Stimulated activated CD8-positive, alpha-beta memory T cell treated with anti-CD3 and anti-CD28 coated beads, Interleukin-4, amount 100 ng/mL, for 48 hours (primary cell): ENCODE data around the gene PRR7.

Experiments used
- DNase-seq: peaks from one replicate; pipeline ENCODE4 v3.0.0-alpha.2; 2020

Gene PRR7

GRCh38 chr5:177437623-177438022 is 9.0 kb upstream of the PRR7 start:
- DNase-seq: no peak

GRCh38 chr5:177438468-177438867 is 8.1 kb upstream of the PRR7 start:
- DNase-seq: no peak

GRCh38 chr5:177439518-177440053 is 7.0 kb upstream of the PRR7 start:
- DNase-seq: no peak

- DNase-seq: no peak
Observed at GRCh38 chr5:177440211-177440989, 6.2 kb upstream of the PRR7 start.

- DNase-seq: no peak
Observed at GRCh38 chr5:177440990-177441780, 5.4 kb upstream of the PRR7 start.

- DNase-seq: no peak
Observed at GRCh38 chr5:177442066-177442826, 4.4 kb upstream of the PRR7 start.

- no peak for DNase-seq
Observed at GRCh38 chr5:177443144-177443983, 3.2 kb upstream of the PRR7 start.

GRCh38 chr5:177444106-177445051 is 2.2 kb upstream of the PRR7 start:
- DNase-seq: no peak

- no peak for DNase-seq
Observed at GRCh38 chr5:177445052-177445916, 1.3 kb upstream of the PRR7 start.

- DNase-seq: no peak
Observed at GRCh38 chr5:177445917-177446199, 756 bp upstream of the PRR7 start.

GRCh38 chr5:177447066-177447610 is 524 bp downstream of the PRR7 start:
- DNase-seq: peak; percentile 79

GRCh38 chr5:177447611-177448243 is 1.1 kb downstream of the PRR7 start:
- no peak for DNase-seq

GRCh38 chr5:177448244-177448950 is 1.8 kb downstream of the PRR7 start:
- no peak for DNase-seq

- DNase-seq: no peak
Observed at GRCh38 chr5:177449140-177450061, 2.8 kb downstream of the PRR7 start.

- no peak for DNase-seq
Observed at GRCh38 chr5:177450667-177451424, 4.2 kb downstream of the PRR7 start.

GRCh38 chr5:177452688-177453638 is 6.3 kb downstream of the PRR7 start:
- DNase-seq: no peak
